ENCODE results near the gene ERCC8.
A peak's percentile ranks its signal among the peaks of the same experiment; 100 is the strongest.
"Not testable (repeated sequence)": the region's sequence is repeated elsewhere in the genome, so short reads cannot be mapped to it uniquely, and the experiment has no call there.

The ERCC8 gene, protein sequence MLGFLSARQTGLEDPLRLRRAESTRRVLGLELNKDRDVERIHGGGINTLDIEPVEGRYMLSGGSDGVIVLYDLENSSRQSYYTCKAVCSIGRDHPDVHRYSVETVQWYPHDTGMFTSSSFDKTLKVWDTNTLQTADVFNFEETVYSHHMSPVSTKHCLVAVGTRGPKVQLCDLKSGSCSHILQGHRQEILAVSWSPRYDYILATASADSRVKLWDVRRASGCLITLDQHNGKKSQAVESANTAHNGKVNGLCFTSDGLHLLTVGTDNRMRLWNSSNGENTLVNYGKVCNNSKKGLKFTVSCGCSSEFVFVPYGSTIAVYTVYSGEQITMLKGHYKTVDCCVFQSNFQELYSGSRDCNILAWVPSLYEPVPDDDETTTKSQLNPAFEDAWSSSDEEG

DNA sequence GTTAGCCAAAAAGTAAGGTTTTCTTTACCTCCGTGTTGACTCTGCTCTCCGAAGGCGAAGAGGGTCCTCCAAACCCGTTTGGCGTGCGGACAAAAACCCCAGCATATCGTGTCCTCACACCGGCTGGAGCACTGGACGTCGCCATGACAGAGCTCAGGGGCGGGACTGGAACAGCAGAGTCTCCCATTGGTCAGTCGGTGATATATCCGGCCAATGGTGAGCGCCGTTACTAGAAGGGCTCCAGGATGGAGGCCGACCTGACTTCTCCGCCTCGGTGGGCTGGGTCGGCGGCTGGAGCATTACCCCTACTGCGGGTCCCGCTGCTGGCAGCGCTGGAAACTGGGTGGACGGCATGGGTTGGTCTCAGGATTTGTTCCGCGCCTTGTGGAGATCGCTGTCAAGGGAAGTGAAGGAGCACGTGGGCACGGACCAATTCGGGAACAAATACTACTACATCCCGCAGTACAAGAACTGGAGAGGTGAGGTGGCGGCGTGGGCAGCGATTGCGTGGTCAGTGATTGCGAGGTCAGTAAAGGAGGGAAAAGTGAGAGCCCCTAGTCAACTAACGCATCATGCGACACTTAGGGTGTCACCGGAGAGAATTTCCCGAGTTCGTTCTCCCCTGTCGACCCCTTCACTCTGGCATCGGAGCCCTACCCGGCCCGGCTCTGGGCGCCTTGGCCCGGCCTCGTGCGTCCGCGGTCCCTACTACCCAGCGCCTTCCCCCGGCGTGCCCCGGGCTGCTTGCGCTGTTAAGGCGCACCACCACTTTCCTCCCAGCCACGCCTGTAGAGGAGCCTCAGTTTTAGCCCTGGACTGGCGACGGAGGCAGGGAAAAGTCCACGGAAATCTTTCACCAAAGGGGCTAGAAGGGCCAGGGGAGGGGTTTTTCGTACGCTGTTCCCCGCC, at the start of gene ERCC8, which contains the start of gene NDUFAF2:
Gene ERCC8, minus strand, starts transcription at position 167 of the 909 bp plus-strand sequence. Its CDS starts 62 bp downstream, at position 105.
Gene NDUFAF2, plus strand, starts transcription at position 302 of the 909 bp plus-strand sequence. Its CDS starts 51 bp downstream, at position 353.
- TF ChIP-seq, protein P1, sequence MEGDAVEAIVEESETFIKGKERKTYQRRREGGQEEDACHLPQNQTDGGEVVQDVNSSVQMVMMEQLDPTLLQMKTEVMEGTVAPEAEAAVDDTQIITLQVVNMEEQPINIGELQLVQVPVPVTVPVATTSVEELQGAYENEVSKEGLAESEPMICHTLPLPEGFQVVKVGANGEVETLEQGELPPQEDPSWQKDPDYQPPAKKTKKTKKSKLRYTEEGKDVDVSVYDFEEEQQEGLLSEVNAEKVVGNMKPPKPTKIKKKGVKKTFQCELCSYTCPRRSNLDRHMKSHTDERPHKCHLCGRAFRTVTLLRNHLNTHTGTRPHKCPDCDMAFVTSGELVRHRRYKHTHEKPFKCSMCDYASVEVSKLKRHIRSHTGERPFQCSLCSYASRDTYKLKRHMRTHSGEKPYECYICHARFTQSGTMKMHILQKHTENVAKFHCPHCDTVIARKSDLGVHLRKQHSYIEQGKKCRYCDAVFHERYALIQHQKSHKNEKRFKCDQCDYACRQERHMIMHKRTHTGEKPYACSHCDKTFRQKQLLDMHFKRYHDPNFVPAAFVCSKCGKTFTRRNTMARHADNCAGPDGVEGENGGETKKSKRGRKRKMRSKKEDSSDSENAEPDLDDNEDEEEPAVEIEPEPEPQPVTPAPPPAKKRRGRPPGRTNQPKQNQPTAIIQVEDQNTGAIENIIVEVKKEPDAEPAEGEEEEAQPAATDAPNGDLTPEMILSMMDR (IDR thresholded peaks at IDR 0.05; ENCODE audit: low read depth, low read length): no peak
- DNase-seq (ENCODE audit: low read depth in 2 of 2): peak; percentile 93
- H3K4me3 ChIP-seq (replicated peaks in 1 of 2; ENCODE audit: low read depth in 2 of 2, low read length in 2 of 2): peak within 1 kb of the TSS; percentile 77 to 88

DNA sequence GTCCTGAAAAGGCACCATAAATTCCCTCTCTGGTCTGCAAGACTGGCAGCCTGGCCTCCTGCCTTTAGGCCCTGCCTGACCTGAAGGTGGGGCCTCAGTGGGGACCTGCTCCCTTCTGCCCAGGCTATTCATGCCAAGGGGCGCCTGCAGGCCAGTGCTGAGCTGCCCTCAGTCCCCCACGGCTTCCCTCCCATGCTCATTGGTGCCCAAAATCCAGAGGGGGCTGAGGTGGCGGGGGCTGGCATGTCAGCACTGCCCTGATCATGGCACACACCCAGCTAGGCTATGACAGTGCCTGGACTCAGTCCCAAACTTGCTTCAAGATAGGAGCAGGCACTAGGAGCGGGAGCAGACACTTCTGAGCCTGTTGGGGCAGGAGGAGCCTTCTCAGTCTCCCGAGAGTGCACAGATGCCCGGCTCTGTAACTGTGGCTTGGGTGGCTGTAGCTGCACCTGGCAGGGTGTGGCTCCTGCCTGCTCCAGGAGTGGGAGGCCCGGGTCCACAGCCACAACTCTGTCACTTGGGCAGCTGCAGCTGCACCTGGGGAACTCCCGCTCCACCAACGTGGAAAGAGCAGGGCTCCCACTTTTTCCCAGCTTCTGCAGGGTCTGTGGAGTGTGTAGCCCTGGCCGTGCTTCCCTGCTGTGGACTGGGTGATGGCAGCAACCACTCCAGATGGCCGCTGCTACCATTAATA, 49.2 kb upstream of the ERCC8 start:
- TF ChIP-seq, protein P1 (IDR thresholded peaks at IDR 0.05; ENCODE audit: low read depth, low read length): no peak
- no peak for DNase-seq (ENCODE audit: low read depth in 2 of 2)

DNA sequence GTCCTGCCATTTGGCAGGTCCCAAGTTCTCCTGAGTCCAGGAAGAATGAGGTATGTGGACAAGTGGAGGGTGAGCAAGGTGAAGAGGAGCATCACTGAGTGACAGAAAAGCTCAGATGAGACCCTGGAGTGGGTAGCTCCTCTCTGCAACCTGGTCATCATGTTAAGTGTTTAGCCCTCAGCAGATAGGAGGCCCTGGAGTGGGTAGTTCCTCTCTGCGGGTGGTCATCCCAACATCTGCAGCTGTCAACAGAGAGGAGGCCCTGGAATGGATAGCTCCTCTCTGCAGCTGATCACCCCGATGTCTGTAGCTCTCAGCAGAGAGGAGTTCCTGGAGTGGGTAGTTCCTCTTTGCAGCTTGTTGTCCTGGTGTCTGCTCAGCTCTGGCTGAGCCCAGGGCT, 48.6 kb upstream of the ERCC8 start:
- no peak for DNase-seq (ENCODE audit: low read depth in 2 of 2)
- TF ChIP-seq, protein P1 (IDR thresholded peaks at IDR 0.05; ENCODE audit: low read depth, low read length): no peak
- no peak overlapping the region for H3K4me3 ChIP-seq (replicated peaks in 1 of 2; ENCODE audit: low read depth in 2 of 2, low read length in 2 of 2)

More for the DNA sequence above, 49.2 kb upstream of the ERCC8 start:
- no peak overlapping the region for H3K4me3 ChIP-seq (replicated peaks in 1 of 2; ENCODE audit: low read depth in 2 of 2, low read length in 2 of 2)

DNA sequence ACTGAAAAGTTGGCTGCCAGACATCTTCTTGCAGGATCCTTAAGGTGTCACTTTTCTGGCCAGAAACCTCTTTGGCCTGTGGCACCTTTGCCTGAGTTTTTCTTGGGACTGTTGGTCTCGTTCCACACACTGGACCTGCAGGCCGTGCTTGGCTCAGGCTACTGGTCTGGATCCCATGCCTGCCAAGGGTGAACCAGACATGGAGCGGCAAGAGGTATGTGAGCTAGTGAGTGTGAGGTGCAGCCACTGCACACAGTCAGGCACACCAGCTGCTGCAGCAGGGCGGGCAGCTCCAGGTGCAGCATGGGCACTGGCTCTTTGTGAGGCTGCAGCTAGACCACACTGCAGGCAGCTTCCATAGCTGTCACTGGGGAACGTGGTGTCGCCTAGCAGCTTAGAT, 48.0 kb upstream of the ERCC8 start:
- H3K4me3 ChIP-seq (replicated peaks in 1 of 2; ENCODE audit: low read depth in 2 of 2, low read length in 2 of 2): no peak overlapping the region
- TF ChIP-seq, protein P1 (IDR thresholded peaks at IDR 0.05; ENCODE audit: low read depth, low read length): no peak
- DNase-seq (ENCODE audit: low read depth in 2 of 2): no peak

DNA sequence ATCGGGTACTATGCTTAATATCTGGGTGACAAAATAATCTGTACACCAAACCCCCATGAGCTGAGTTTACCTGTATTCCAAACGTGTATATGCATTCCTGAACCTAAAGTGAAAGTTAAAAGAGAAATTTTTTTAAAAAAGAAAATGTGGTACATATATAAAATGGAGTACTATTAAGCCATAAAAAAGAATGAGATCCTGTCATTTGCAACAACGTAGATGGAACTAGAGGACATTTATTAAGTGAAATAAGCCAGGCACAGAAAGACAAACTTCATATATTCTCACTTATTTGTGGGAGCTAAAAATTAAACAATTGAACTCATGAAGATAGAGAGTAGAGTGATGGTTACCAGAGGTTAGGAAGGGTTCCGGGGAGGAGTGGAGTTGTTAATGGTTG, 44.9 kb upstream of the ERCC8 start:
- no peak overlapping the region for H3K4me3 ChIP-seq (replicated peaks in 1 of 2; ENCODE audit: low read depth in 2 of 2, low read length in 2 of 2)
- DNase-seq (ENCODE audit: low read depth in 2 of 2): no peak
- TF ChIP-seq, protein P1 (IDR thresholded peaks at IDR 0.05; ENCODE audit: low read depth, low read length): no peak

DNA sequence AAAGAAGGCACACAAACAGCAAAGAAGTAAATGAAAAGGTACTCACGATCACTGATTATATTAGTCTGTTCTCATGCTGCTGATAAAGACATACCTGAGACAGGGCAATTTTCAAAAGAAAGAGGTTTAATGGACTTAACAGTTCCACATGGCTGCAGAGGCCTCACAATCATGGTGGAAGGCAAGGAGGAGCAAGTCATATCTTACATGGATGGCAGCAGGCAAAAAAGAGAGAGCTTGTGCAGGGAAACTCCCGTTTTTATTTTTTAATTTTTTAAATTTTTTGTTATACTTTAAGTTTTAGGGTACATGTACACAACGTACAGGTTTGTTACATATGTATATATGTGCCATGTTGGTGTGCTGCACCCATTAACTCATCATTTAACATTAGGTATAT, 37.3 kb upstream of the ERCC8 start:
- H3K4me3 ChIP-seq (replicated peaks in 1 of 2; ENCODE audit: low read depth in 2 of 2, low read length in 2 of 2); DNase-seq (ENCODE audit: low read depth in 2 of 2): not testable (repeated sequence)

Data from cardiac fibroblast (primary cell).